GM21526 (cell line): ENCODE data around the gene GPA33.

ENCODE experiments used
- ATAC-seq: cut with Tn5 transposase; IDR thresholded peaks from one replicate; pipeline ENCODE4 v1.9.1; 2021; ENCODE audit warnings: moderate library complexity; ENCODE audit not compliant: unreplicated experiment, low FRiP score

The GPA33 gene

GRCh38 chr1:167119696-167120095, 29.5 kb upstream of the GPA33 start:
- ATAC-seq: no peak

GRCh38 chr1:167118188-167118587, 28.0 kb upstream of the GPA33 start:
- ATAC-seq: no peak

DNA sequence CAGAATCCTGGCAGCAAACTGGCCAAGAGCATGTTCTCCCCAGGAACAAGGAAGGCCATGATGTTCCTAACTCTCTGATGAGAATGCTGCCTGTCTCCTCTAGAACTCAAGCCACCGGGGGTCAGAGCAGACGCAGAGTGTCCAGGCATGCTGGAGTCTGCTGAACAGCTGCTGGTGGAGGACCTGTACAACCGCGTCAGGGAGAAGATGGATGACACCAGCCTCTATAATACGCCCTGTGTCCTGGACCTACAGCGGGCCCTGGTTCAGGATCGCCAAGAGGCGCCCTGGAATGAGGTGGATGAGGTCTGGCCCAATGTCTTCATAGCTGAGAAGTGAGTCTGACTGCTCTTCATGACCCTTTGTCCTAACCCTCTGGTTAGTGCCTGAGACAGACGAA, 27.0 kb upstream of the GPA33 start:
- no peak for ATAC-seq

DNA sequence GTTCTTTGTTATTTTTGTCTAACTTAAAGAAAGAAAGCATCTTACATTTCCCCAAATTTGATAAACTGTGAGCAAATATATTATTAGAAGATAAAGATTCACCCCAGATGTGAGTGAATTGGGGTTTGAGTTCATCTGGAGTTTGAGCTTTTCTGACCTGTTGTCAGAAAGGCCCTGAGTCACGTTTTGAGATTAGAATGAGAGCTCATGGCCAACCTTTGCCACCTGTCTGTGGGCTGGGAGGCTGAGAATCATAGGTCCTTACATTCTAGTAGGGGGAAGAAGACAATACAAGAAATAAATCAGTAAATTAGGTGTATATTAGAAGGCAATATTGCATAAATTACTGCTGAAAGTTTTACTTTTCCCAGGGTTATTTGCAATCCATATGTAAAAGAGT, 26.0 kb upstream of the GPA33 start:
- no peak for ATAC-seq

DNA sequence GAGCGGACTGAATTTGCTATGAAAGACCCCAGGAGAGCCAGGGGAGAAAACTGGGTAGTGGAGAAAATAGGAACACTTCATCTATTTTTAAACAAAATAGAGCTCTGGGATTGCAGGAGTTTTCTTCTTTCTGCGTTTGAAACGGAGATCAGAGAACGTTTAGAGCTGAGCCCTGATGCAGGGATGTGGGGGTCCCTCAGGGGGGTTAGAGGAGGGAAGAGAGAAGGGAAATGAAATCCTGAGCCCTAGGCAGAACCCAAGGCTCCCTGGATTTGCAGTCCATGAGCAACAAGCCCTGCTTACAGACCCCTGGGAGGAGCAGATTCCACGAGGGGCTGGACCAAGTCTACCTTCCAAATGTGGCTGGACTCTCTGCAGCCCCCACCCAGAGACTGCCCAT, 25.5 kb upstream of the GPA33 start:
- ATAC-seq: no peak

DNA sequence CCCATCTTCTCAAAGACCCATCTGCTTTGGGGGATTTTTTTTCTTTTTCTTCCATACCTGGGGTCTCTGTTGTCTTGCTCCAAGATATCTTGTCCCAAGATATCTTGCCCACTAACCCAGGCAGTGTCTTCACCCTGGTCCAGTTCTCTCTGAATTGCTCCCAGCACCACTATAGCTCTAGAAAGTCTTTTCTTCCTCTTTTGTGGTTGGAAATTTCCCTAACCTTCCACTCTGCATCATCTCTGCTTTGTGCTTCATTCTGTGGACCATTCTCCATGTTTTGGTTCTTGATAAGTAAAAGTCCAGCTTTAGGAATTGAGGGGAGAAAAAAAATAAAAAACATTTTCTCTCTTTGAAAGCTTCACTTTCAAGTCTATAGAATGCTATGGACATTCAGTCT, 24.5 kb upstream of the GPA33 start:
- no peak for ATAC-seq

GRCh38 chr1:167111868-167112709, 21.9 kb upstream of the GPA33 start:
- ATAC-seq: no peak

GRCh38 chr1:167110586-167110985, 20.4 kb upstream of the GPA33 start:
- ATAC-seq: no peak

DNA sequence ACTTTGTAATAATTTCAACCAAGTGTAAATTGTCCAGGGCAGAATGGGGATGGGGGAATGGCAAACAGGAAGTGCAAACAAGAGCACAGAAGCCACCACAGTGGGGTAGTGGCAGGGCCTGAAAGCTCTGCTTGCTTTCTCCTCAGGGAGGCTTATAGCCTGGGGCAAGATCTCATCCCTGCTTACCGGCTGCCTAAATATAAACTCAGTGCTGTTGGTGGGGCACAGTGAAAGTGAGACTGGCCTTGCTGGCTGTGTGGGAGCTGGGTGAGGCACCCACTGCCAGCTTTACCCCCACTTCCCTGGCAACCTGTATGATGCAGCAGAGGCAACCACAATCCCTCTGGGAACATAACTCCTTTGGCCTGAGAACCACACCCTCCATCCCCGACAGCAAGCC, 18.9 kb upstream of the GPA33 start:
- no peak for ATAC-seq

DNA sequence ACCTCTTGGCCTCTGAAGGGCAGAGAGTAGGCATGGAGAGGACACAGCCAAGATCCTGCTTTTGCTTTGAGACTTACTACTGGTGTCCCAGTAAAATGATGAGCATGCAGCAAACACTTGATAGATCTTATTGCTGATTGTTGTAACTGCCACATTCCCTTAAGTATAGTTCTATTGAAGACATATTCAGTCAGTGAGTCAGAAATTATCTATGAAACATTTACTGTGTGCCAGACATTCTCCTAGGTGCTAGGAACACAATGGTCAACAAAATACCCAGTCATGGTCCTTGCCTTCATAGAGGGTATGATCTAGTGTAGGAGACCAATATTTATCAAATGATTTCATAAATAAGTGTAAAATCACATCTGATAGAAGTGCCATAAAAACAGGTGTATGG, 17.3 kb upstream of the GPA33 start:
- ATAC-seq: no peak

DNA sequence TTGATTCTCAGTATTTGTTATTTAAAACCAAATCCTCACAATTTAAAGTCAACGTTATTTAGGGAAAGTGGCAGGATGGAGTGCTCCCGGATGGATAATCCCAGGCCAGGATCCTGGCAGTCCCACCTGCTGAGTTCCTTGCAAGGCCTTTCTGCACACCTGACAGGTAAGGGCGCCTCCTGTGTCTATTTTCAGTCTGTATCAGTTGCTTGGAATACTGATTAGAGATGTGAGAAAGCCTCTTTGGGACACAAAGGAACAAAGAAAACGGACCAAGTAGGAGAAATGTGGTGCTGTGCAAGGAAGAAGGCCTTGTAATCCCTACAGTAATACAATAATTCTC, 15.9 kb upstream of the GPA33 start:
- ATAC-seq: no peak

- ATAC-seq: no peak
Observed at GRCh38 chr1:167105271-167106118, 15.3 kb upstream of the GPA33 start.

GRCh38 chr1:167104256-167104633, 14.1 kb upstream of the GPA33 start:
- ATAC-seq: no peak

DNA sequence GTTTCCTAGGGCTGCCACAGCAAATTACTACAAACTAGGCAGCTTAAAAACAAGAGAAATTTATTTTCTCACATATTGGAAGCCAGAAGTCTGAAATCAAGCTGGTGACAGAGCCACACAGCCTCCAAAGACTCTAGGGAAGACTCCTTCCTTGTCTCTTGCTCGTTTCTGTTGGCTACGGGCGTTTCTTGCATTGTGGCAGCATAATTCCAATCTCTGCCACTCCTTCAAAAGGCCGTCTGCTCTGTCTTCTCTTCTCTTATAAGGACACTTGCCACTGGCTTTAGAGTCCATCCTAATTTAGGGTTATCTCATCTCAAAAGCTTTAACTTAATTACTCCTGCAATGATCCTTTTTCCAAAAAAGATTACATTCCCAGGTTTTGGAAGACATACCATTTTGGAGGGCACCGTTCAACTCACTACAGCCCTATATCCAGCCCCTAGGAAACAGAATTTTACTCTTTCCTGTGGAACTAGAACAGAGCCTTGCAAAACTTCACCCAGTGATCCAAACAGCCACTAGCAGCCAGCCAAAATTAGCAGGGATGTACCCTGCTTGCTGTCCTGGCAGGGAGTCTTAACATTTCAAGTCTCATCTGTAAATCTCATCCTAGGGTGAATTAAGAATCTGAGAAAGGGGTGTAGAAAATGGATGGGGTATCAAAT, 12.9 kb upstream of the GPA33 start:
- ATAC-seq: no peak

GRCh38 chr1:167101754-167102153, 11.6 kb upstream of the GPA33 start:
- no peak for ATAC-seq

- ATAC-seq: no peak
Observed at GRCh38 chr1:167100730-167101129, 10.6 kb upstream of the GPA33 start.

DNA sequence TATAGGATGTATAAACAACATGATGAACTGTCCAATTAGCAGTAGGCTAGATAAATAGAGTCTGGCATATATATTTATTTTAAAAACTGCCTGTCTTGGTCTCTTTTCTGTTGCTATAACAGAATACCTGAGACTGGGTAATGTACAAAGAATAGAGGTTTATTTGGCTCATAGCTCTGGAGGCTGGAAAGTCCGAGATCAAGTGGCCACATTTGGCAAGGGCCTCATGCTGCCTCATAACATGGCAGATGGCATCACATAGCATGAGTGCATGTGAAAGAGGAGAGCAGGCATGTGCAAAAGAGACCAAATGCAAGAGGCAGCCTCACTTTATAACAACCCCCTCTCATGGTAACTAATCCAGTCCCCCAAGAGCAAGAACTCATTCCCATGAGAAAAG, 9.7 kb upstream of the GPA33 start:
- ATAC-seq: no peak

DNA sequence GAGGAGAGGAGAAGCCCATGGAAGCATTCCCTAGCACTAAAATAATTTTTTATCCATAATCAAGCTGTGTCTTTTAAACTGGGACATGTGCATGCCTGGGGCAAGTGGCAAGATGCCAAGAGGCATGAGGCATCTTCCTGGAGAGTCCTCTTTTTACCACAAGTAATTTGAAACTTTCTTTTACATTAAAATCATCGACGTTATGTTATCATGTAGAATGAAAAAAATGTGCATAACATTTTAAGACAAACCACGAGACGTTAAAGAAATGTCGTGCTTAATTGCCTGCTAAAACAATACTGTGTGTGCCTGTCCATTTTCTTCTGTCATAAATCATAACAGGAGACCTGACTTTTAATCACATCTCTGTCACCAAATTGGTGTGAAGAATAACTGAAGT, 5.2 kb upstream of the GPA33 start:
- no peak for ATAC-seq

- ATAC-seq: no peak
Observed at GRCh38 chr1:167094690-167095089, 4.5 kb upstream of the GPA33 start.

- ATAC-seq: no peak
Observed at GRCh38 chr1:167093846-167094516, 3.8 kb upstream of the GPA33 start, which contains the start of gene STYXL2. STYXL2 (plus strand) TSS chr1:167094075; CDS start chr1:167094850, 775 bp downstream.

DNA sequence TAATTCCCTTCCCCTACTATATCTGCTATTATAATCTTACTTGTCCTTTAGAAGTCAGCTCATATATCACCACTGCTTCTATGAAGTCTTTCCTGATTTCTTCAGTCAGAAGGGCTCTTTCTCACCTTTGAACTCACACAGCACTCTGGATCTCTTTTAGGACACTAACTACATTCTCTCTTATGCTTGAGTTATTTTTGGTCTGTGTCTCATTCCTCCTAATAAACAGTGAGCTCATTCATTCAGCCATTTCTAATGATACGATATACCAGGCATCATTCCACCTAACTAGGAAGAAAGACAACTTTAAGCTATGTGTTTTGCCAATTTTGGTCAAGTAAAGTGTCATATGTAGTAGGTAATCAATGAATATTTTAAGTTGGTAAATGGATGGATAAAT, 2.5 kb upstream of the GPA33 start:
- ATAC-seq: no peak
